ENCODE measurements around the gene LHPP.
A peak's percentile ranks its signal among the peaks of the same experiment; 100 is the strongest.

DNA sequence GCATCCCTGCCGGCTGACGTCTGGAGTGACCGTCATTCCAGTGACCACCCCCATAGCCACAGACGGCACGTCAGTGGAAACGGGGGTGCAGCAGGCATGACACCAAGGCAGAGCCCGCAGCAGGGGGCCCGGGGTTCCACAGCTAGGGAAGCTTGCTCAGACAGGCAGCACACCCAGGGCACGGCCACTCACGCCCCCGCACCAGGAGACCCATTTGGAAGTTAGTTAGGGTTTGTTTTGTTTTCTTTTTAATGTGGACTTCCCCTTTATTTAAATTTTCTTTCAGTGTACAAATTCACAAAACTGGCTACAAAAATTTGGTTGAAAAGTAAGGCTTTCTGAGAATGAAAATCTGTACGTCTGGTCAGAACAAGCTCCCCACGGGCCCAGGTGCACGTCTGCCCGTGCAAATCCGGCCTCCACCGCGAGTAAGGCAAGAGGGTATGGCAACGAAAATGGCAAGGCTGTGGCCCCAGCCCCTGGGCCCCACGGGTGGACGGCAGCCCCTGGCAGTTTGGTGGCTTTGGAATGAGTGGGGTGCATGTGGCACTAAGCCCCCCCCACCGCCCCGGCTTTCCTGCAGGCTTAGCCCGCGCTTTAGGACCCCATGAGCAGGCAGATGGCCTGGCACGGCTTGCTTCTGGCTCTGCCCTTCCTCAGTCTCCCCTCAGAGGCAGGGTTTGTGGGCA lies 158.3 kb downstream of the LHPP start:
- TF ChIP-seq, protein P1, sequence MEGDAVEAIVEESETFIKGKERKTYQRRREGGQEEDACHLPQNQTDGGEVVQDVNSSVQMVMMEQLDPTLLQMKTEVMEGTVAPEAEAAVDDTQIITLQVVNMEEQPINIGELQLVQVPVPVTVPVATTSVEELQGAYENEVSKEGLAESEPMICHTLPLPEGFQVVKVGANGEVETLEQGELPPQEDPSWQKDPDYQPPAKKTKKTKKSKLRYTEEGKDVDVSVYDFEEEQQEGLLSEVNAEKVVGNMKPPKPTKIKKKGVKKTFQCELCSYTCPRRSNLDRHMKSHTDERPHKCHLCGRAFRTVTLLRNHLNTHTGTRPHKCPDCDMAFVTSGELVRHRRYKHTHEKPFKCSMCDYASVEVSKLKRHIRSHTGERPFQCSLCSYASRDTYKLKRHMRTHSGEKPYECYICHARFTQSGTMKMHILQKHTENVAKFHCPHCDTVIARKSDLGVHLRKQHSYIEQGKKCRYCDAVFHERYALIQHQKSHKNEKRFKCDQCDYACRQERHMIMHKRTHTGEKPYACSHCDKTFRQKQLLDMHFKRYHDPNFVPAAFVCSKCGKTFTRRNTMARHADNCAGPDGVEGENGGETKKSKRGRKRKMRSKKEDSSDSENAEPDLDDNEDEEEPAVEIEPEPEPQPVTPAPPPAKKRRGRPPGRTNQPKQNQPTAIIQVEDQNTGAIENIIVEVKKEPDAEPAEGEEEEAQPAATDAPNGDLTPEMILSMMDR (IDR thresholded peaks at IDR 0.05 in 8 of 11, conservative IDR thresholded peaks at IDR 0.05 in 3 of 11), result no peak
- peak in 1 of 3 donors; percentile 60 for TF ChIP-seq POLR2AphosphoS5 (IDR thresholded peaks at IDR 0.05)
- no peak for TF ChIP-seq POLR2A (IDR thresholded peaks at IDR 0.05)

Data from spleen (tissue), 7 donors.